GM23338 (cell line): ENCODE data around the gene EPG5. TPM values are rescaled to one million over a fixed set of nuclear protein-coding genes. Genes with fewer than 3 reads are reported as not detected.

ENCODE experiments used
- ATAC-seq: fragments of 200-7000 bp; cut with Tn5 transposase; 3 replicates; pipeline ENCODE4 v1.9.1; 2020
- DNase-seq: peaks from one replicate; pipeline ENCODE4 v3.0.0-alpha.2; 2015; ENCODE audit warnings: low spot score
- H2AFZ ChIP-seq: fragments of 200-600 bp; sonication (generic); 2 replicates; pipeline ENCODE4 v1.8.0; 2016; ENCODE audit warnings: antibody characterized with exemption, mild to moderate bottlenecking, moderate library complexity
- H3F3A ChIP-seq: fragments of 200-600 bp; sonication (generic); replicated peaks from 2 replicates; pipeline ENCODE4 v1.8.0; 2017; ENCODE audit warnings: antibody characterized with exemption, mixed run types, low read depth
- H3K27ac ChIP-seq: fragments of 200-600 bp; sonication (generic); 2 replicates; pipeline ENCODE4 v1.6.1; 2016; ENCODE audit warnings: low read depth
- H3K27me3 ChIP-seq: fragments of 200-600 bp; sonication (generic); 2 replicates; pipeline ENCODE4 v1.8.0; 2016; ENCODE audit warnings: mild to moderate bottlenecking, mixed run types, moderate library complexity; ENCODE audit not compliant: insufficient read depth
- H3K36me3 ChIP-seq: fragments of 200-600 bp; sonication (generic); 2 replicates; pipeline ENCODE4 v1.8.0; 2016; ENCODE audit warnings: mild to moderate bottlenecking; ENCODE audit not compliant: insufficient read depth
- H3K4me1 ChIP-seq: fragments of 200-600 bp; sonication (generic); 2 replicates; pipeline ENCODE4 v1.8.0; 2016; ENCODE audit warnings: mild to moderate bottlenecking, moderate library complexity; ENCODE audit not compliant: insufficient read depth
- H3K4me2 ChIP-seq: fragments of 200-600 bp; sonication (generic); 2 replicates; pipeline ENCODE4 v1.7.1; 2017; ENCODE audit warnings: mixed run types
- H3K4me3 ChIP-seq: fragments of 200-600 bp; sonication (generic); 2 replicates; pipeline ENCODE4 v1.6.1; 2016; ENCODE audit warnings: mixed run types
- H3K79me2 ChIP-seq: fragments of 200-600 bp; sonication (generic); replicated peaks from 2 replicates; pipeline ENCODE4 v1.8.0; 2017; ENCODE audit warnings: mild to moderate bottlenecking; ENCODE audit not compliant: insufficient read depth
- H3K9me2 ChIP-seq: fragments of 200-600 bp; sonication (generic); 2 replicates; pipeline ENCODE4 v1.8.0; 2017; ENCODE audit not compliant: insufficient read depth
- H4K20me1 ChIP-seq: fragments of 200-600 bp; sonication (generic); replicated peaks from 2 replicates; pipeline ENCODE4 v1.8.0; 2017; ENCODE audit warnings: mild to moderate bottlenecking; ENCODE audit not compliant: insufficient read depth
- H3K27ac Mint-ChIP-seq: 2 replicates; pipeline ENCODE4 v1.8.0; 2020; ENCODE audit warnings: inconsistent platforms, mild to moderate bottlenecking, moderate library complexity, mixed read lengths
- H3K27me3 Mint-ChIP-seq: 3 replicates; pipeline ENCODE4 v1.8.0; 2022; ENCODE audit warnings: low read depth, mild to moderate bottlenecking, moderate library complexity, mixed read lengths, inconsistent platforms; ENCODE audit not compliant: insufficient read depth, poor library complexity
- H3K36me3 Mint-ChIP-seq: 3 replicates; pipeline ENCODE4 v1.8.0; 2021; ENCODE audit warnings: low read depth, mild to moderate bottlenecking, inconsistent platforms, moderate library complexity, mixed read lengths
- H3K4me1 Mint-ChIP-seq: 3 replicates; pipeline ENCODE4 v1.8.0; 2020; ENCODE audit warnings: mild to moderate bottlenecking, inconsistent platforms, mixed read lengths
- H3K4me3 Mint-ChIP-seq: 3 replicates; pipeline ENCODE4 v1.8.0; 2021; ENCODE audit warnings: moderate library complexity, mild to moderate bottlenecking, inconsistent platforms, mixed read lengths
- H3K9me3 Mint-ChIP-seq: 3 replicates; pipeline ENCODE4 v1.8.0; 2020; ENCODE audit warnings: moderate library complexity, mild to moderate bottlenecking, inconsistent platforms, mixed read lengths
- CREB1 ChIP-seq: fragments of 250-450 bp; sonication (Bioruptor Pico); IDR thresholded peaks from 2 replicates; pipeline ENCODE4 v1.5.0; 2020; ENCODE audit warnings: low read depth, mild to moderate bottlenecking, moderate library complexity
- EZH2 ChIP-seq: fragments of 200-600 bp; sonication (generic); IDR thresholded peaks from one replicate; pipeline ENCODE4 v1.8.0; 2017; ENCODE audit warnings: antibody characterized with exemption, mild to moderate bottlenecking, low read depth; ENCODE audit not compliant: unreplicated experiment
- EZH2phosphoT487 ChIP-seq: fragments of 200-600 bp; sonication (generic); IDR thresholded peaks from one replicate; pipeline ENCODE4 v1.8.1; 2018; ENCODE audit warnings: antibody characterized with exemption; ENCODE audit not compliant: unreplicated experiment
- JUNB ChIP-seq: IDR thresholded peaks from one replicate; pipeline ENCODE4 v1.6.1; 2016; ENCODE audit warnings: antibody characterized with exemption; ENCODE audit not compliant: unreplicated experiment
- NANOG ChIP-seq: IDR thresholded peaks from 2 replicates; pipeline ENCODE4 v1.6.1; 2016; ENCODE audit warnings: antibody characterized with exemption, borderline replicate concordance
- POLR2AphosphoS5 ChIP-seq: IDR thresholded peaks from 2 replicates; pipeline ENCODE4 v1.6.1; 2016; ENCODE audit warnings: antibody characterized with exemption, low read depth
- STAT1 ChIP-seq: IDR thresholded peaks from one replicate; pipeline ENCODE4 v1.6.1; 2016; ENCODE audit warnings: antibody characterized with exemption; ENCODE audit not compliant: unreplicated experiment
- ZNF114 ChIP-seq: fragments of 250-450 bp; sonication (Bioruptor Pico); IDR thresholded peaks from 2 replicates; pipeline ENCODE4 v1.5.0; 2020; ENCODE audit warnings: mild to moderate bottlenecking, moderate library complexity
- ZNF331 ChIP-seq: fragments of 250-450 bp; sonication (Bioruptor Pico); IDR thresholded peaks from 2 replicates; pipeline ENCODE4 v1.5.0; 2020; ENCODE audit warnings: low read depth, mild to moderate bottlenecking, moderate library complexity
- polyA plus RNA-seq: library from polyadenylated mRNA; unstranded; fragments of >200 nt; fragmentation: Nextera tagmentation; extraction: Ambion mirVana; gene quantifications from 2 replicates; pipeline ENCODE4 v1.2.1, GENCODE V29; 2016
- total RNA-seq: library from RNA; depleted of rRNA; stranded (reverse); fragments of >200 nt; shearing (Covaris generic); gene quantifications from 2 replicates; pipeline ENCODE4 v1.2.3, GENCODE V29; 2014
- TF ChIP-seq, protein P1 (sequence below): IDR thresholded peaks from one replicate; pipeline ENCODE4 v1.6.1; 2018; ENCODE audit warnings: antibody characterized with exemption; ENCODE audit not compliant: unreplicated experiment
- TF ChIP-seq, protein P2 (sequence below), 2 experiments: fragments of 200-600 bp in 1 of 2; sonication (generic) in 1 of 2; conservative IDR thresholded peaks; 2 replicates each; pipeline versions ENCODE4 v1.5.1 to v1.6.1; 2016 to 2017; ENCODE audit warnings: antibody characterized with exemption in 2 of 2, low read depth in 2 of 2, mild to moderate bottlenecking in 2 of 2, moderate library complexity in 1 of 2
- TF ChIP-seq, protein P3 (sequence below): fragments of 250-450 bp; sonication (Bioruptor Pico); IDR thresholded peaks from 2 replicates; pipeline ENCODE4 v1.5.0; 2020; ENCODE audit warnings: mild to moderate bottlenecking, moderate library complexity
- TF ChIP-seq, protein P4 (sequence below): IDR thresholded peaks from 2 replicates; pipeline ENCODE4 v1.6.1; 2016; ENCODE audit warnings: antibody characterized with exemption

Gene EPG5
- total and polyA plus RNA-seq, 2 experiments from 2014 or later, result 4.1 to 29.2 TPM

- ATAC-seq, result no peak
- DNase-seq, result no peak
- Histone ChIP-seq H3F3A (no peaks in the 10 kb centered on the region), H3K4me2 (no peak overlapping the region), H3K9me2 (no peaks in the 10 kb centered on the region), H2AFZ (no peak overlapping the region), H3K27me3 (no peaks in the 10 kb centered on the region), H3K27ac (no peak overlapping the region), H4K20me1 (no peaks in the 10 kb centered on the region), H3K4me1 (no peaks in the 10 kb centered on the region; the same call in 1 of the 2 replicates), H3K79me2 (no peaks in the 10 kb centered on the region), H3K36me3 (no peaks in the 10 kb centered on the region), H3K4me3 (no peak overlapping the region)
- peaks cover 19% of the 10 kb centered on the region for H3K4me1 Mint-ChIP-seq
- no peak overlapping the region for H3K27ac Mint-ChIP-seq
- H3K4me3 Mint-ChIP-seq, result no peak overlapping the region
- no peaks in the 10 kb centered on the region for H3K9me3 Mint-ChIP-seq
- no peaks in the 10 kb centered on the region for H3K36me3 Mint-ChIP-seq
- TF ChIP-seq POLR2AphosphoS5 (no peak), NANOG (no peak), CREB1 (CRISPR knock-in tag) (no peak), EZH2phosphoT487 (no peak), JUNB (no peak), EZH2 (no peak), ZNF331 (CRISPR knock-in tag) (no peak), STAT1 (no peak), ZNF114 (CRISPR knock-in tag) (no peak)
- TF ChIP-seq, protein P1, sequence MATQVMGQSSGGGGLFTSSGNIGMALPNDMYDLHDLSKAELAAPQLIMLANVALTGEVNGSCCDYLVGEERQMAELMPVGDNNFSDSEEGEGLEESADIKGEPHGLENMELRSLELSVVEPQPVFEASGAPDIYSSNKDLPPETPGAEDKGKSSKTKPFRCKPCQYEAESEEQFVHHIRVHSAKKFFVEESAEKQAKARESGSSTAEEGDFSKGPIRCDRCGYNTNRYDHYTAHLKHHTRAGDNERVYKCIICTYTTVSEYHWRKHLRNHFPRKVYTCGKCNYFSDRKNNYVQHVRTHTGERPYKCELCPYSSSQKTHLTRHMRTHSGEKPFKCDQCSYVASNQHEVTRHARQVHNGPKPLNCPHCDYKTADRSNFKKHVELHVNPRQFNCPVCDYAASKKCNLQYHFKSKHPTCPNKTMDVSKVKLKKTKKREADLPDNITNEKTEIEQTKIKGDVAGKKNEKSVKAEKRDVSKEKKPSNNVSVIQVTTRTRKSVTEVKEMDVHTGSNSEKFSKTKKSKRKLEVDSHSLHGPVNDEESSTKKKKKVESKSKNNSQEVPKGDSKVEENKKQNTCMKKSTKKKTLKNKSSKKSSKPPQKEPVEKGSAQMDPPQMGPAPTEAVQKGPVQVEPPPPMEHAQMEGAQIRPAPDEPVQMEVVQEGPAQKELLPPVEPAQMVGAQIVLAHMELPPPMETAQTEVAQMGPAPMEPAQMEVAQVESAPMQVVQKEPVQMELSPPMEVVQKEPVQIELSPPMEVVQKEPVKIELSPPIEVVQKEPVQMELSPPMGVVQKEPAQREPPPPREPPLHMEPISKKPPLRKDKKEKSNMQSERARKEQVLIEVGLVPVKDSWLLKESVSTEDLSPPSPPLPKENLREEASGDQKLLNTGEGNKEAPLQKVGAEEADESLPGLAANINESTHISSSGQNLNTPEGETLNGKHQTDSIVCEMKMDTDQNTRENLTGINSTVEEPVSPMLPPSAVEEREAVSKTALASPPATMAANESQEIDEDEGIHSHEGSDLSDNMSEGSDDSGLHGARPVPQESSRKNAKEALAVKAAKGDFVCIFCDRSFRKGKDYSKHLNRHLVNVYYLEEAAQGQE, result no peak
- TF ChIP-seq, protein P2, sequence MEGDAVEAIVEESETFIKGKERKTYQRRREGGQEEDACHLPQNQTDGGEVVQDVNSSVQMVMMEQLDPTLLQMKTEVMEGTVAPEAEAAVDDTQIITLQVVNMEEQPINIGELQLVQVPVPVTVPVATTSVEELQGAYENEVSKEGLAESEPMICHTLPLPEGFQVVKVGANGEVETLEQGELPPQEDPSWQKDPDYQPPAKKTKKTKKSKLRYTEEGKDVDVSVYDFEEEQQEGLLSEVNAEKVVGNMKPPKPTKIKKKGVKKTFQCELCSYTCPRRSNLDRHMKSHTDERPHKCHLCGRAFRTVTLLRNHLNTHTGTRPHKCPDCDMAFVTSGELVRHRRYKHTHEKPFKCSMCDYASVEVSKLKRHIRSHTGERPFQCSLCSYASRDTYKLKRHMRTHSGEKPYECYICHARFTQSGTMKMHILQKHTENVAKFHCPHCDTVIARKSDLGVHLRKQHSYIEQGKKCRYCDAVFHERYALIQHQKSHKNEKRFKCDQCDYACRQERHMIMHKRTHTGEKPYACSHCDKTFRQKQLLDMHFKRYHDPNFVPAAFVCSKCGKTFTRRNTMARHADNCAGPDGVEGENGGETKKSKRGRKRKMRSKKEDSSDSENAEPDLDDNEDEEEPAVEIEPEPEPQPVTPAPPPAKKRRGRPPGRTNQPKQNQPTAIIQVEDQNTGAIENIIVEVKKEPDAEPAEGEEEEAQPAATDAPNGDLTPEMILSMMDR (conservative IDR thresholded peaks at IDR 0.05; ENCODE audit: low read depth in 2 of 2), result no peak
- TF ChIP-seq, protein P3, sequence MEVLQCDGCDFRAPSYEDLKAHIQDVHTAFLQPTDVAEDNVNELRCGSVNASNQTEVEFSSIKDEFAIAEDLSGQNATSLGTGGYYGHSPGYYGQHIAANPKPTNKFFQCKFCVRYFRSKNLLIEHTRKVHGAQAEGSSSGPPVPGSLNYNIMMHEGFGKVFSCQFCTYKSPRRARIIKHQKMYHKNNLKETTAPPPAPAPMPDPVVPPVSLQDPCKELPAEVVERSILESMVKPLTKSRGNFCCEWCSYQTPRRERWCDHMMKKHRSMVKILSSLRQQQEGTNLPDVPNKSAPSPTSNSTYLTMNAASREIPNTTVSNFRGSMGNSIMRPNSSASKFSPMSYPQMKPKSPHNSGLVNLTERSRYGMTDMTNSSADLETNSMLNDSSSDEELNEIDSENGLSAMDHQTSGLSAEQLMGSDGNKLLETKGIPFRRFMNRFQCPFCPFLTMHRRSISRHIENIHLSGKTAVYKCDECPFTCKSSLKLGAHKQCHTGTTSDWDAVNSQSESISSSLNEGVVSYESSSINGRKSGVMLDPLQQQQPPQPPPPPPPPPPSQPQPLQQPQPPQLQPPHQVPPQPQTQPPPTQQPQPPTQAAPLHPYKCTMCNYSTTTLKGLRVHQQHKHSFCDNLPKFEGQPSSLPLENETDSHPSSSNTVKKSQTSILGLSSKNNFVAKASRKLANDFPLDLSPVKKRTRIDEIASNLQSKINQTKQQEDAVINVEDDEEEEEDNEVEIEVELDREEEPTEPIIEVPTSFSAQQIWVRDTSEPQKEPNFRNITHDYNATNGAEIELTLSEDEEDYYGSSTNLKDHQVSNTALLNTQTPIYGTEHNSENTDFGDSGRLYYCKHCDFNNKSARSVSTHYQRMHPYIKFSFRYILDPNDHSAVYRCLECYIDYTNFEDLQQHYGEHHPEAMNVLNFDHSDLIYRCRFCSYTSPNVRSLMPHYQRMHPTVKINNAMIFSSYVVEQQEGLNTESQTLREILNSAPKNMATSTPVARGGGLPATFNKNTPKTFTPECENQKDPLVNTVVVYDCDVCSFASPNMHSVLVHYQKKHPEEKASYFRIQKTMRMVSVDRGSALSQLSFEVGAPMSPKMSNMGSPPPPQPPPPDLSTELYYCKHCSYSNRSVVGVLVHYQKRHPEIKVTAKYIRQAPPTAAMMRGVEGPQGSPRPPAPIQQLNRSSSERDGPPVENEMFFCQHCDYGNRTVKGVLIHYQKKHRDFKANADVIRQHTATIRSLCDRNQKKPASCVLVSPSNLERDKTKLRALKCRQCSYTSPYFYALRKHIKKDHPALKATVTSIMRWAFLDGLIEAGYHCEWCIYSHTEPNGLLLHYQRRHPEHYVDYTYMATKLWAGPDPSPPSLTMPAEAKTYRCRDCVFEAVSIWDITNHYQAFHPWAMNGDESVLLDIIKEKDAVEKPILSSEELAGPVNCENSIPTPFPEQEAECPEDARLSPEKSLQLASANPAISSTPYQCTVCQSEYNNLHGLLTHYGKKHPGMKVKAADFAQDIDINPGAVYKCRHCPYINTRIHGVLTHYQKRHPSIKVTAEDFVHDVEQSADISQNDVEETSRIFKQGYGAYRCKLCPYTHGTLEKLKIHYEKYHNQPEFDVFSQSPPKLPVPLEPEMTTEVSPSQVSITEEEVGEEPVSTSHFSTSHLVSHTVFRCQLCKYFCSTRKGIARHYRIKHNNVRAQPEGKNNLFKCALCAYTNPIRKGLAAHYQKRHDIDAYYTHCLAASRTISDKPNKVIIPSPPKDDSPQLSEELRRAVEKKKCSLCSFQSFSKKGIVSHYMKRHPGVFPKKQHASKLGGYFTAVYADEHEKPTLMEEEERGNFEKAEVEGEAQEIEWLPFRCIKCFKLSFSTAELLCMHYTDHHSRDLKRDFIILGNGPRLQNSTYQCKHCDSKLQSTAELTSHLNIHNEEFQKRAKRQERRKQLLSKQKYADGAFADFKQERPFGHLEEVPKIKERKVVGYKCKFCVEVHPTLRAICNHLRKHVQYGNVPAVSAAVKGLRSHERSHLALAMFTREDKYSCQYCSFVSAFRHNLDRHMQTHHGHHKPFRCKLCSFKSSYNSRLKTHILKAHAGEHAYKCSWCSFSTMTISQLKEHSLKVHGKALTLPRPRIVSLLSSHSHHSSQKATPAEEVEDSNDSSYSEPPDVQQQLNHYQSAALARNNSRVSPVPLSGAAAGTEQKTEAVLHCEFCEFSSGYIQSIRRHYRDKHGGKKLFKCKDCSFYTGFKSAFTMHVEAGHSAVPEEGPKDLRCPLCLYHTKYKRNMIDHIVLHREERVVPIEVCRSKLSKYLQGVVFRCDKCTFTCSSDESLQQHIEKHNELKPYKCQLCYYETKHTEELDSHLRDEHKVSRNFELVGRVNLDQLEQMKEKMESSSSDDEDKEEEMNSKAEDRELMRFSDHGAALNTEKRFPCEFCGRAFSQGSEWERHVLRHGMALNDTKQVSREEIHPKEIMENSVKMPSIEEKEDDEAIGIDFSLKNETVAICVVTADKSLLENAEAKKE (CRISPR knock-in tag), result no peak
- TF ChIP-seq, protein P4, sequence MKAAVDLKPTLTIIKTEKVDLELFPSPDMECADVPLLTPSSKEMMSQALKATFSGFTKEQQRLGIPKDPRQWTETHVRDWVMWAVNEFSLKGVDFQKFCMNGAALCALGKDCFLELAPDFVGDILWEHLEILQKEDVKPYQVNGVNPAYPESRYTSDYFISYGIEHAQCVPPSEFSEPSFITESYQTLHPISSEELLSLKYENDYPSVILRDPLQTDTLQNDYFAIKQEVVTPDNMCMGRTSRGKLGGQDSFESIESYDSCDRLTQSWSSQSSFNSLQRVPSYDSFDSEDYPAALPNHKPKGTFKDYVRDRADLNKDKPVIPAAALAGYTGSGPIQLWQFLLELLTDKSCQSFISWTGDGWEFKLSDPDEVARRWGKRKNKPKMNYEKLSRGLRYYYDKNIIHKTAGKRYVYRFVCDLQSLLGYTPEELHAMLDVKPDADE, result no peak
- peaks cover 11% of the 10 kb centered on the region for H3K27me3 Mint-ChIP-seq
These were observed 137.3 kb downstream of the EPG5 start for GRCh38 chr18:45829855-45830254.
